Chondrocyte (in vitro differentiated cells): ENCODE measurements around the gene TSPAN2. TPM values are rescaled to one million over a fixed set of nuclear protein-coding genes. Genes with fewer than 3 reads are reported as not detected.
A peak's percentile ranks its signal among the peaks of the same experiment; 100 is the strongest.

Experiments used
- DNase-seq: peaks from one replicate; pipeline ENCODE4 v3.0.0; 2021; ENCODE audit warnings: mixed read lengths, low spot score
- H3K27ac Mint-ChIP-seq: one replicate; pipeline ENCODE4 v1.8.0; 2021; ENCODE audit warnings: mild to moderate bottlenecking, moderate library complexity, mixed read lengths; ENCODE audit not compliant: unreplicated experiment
- H3K27me3 Mint-ChIP-seq: 2 replicates; pipeline ENCODE4 v1.8.0; 2021; ENCODE audit warnings: low read depth, mixed read lengths
- H3K36me3 Mint-ChIP-seq: 2 replicates; pipeline ENCODE4 v1.8.0; 2021; ENCODE audit warnings: low read depth, mixed read lengths
- H3K4me1 Mint-ChIP-seq: 2 replicates; pipeline ENCODE4 v1.8.0; 2021; ENCODE audit warnings: low read depth, mild to moderate bottlenecking, mixed read lengths
- H3K4me3 Mint-ChIP-seq: one replicate; pipeline ENCODE4 v1.8.0; 2021; ENCODE audit warnings: mild to moderate bottlenecking, moderate library complexity, mixed read lengths; ENCODE audit not compliant: unreplicated experiment
- H3K9me3 Mint-ChIP-seq: 2 replicates; pipeline ENCODE4 v1.8.0; 2021; ENCODE audit warnings: low read depth, mixed read lengths
- CTCF ChIP-seq: fragments of 200-600 bp; sonication (generic); IDR thresholded peaks from 2 replicates; pipeline ENCODE4 v1.5.0; 2021; ENCODE audit warnings: antibody characterized with exemption, mild to moderate bottlenecking, moderate library complexity
- total RNA-seq: library from RNA; stranded (reverse); gene quantifications from 3 replicates; pipeline ENCODE4 v1.2.1, GENCODE V29; 2021

TSPAN2 gene
- total RNA-seq, 1 donor from 2014 or later, result 218 TPM

DNA sequence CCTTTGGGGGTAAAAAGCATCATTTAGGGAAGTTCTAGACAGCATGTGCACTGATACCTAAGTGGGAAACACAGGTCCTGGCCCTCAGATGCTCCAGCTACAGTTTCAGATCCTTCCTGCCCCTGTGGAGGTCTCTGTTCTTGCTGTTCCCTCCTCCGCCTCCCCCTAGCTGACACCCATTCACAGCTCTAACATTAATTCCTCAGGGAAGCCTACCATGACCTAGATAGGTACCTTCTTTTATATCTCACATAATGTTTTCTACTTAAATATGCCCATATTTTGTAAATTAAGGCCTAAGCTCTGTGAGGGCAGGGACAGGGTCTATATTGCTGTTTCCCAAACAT lies 11.3 kb downstream of the TSPAN2 start:
- H3K4me1 Mint-ChIP-seq, result peaks cover 98% of the 10 kb centered on the region
- no peak overlapping the region for H3K4me3 Mint-ChIP-seq
- H3K27ac Mint-ChIP-seq, result peak overlapping the region; percentile 80

GRCh38 chr1:115077286-115077983 lies 11.9 kb downstream of the TSPAN2 start:
- Mint-ChIP-seq H3K27ac (peak overlapping the region; percentile 80), H3K9me3 (no peaks in the 10 kb centered on the region), H3K4me3 (no peak overlapping the region), H3K36me3 (peaks cover 8% of the 10 kb centered on the region), H3K4me1 (peaks cover 98% of the 10 kb centered on the region), H3K27me3 (no peaks in the 10 kb centered on the region)
- no peak for DNase-seq
- TF ChIP-seq CTCF, result no peak

More for the DNA sequence above, 11.3 kb downstream of the TSPAN2 start:
- DNase-seq, result no peak
- Mint-ChIP-seq H3K36me3 (peaks cover 10% of the 10 kb centered on the region), H3K9me3 (no peaks in the 10 kb centered on the region), H3K27me3 (no peaks in the 10 kb centered on the region)
- TF ChIP-seq CTCF, result no peak

DNA sequence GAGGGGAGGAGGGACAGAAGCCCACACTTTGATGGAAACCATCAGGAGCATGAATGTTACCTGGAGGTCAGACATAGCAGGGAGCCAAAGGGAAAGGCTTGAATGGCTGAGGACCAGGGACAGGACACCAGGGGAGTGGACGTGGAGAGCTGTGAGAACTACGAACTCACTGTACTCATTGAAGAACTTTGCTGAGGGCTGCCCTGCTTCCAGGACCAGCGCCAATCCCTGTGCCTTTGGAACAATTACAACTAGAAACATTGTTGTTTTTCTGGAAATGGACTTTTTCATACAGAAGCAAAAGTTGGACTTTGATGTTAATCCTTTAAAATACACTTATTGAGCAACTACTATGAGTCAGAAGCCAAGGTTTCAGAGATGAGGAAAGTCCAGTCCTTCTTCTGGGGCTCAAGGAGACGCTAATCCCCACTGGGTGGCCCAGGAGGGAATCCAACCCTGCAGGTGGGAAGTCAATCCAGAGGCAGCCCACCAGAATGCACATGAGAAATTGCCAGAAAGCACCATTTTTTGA lies 12.9 kb downstream of the TSPAN2 start:
- Mint-ChIP-seq H3K27ac (peak overlapping the region; percentile 80), H3K36me3 (peaks cover 10% of the 10 kb centered on the region), H3K9me3 (no peaks in the 10 kb centered on the region)

DNA sequence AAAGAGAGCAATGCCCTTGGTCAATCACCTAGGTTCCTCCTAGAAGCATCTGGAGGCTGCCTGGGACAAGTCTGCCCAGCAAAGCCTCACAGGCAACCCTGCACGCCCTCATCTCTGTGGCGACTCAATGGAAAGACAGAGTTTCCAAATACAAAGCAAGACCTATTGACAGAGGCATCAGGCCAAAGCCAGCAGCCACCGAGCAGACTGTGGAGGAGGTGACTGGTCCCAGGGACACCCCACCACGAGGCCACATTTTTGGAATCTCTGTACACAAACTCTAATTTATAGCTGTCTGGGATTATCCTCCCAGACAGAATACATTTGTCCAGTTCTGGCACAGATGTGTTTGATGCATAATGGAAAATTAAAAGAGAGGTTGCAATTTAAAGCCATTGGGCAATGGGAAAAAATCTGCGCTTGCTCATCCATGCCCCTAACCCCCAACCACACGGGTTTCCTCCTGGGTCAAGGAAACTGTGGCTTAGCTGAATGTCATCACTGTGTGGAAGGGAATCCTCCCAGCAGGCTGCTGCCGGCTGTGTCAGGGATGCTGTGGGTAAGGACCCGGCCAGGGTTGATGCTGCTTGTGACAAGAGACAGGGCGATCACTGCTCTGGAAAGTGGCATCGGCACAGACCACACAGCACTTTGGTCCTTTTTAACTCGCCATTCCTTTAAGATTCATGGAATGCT lies 14.3 kb downstream of the TSPAN2 start:
- Mint-ChIP-seq H3K9me3 (no peaks in the 10 kb centered on the region), H3K27me3 (no peaks in the 10 kb centered on the region), H3K36me3 (peaks cover 15% of the 10 kb centered on the region), H3K27ac (peak overlapping the region; percentile 80), H3K4me3 (no peak overlapping the region), H3K4me1 (peaks cover 99% of the 10 kb centered on the region)
- no peak for DNase-seq
- TF ChIP-seq CTCF, result no peak

More for the DNA sequence above, 12.9 kb downstream of the TSPAN2 start:
- Mint-ChIP-seq H3K4me3 (peak overlapping the region; percentile 7), H3K27me3 (no peaks in the 10 kb centered on the region), H3K4me1 (peaks cover 99% of the 10 kb centered on the region)
- no peak for DNase-seq
- no peak for TF ChIP-seq CTCF

GRCh38 chr1:115073298-115074087 lies 15.8 kb downstream of the TSPAN2 start:
- Mint-ChIP-seq H3K27me3 (no peaks in the 10 kb centered on the region), H3K36me3 (peaks cover 18% of the 10 kb centered on the region), H3K4me1 (peaks cover 100% of the 10 kb centered on the region), H3K4me3 (no peak overlapping the region), H3K9me3 (no peaks in the 10 kb centered on the region), H3K27ac (peak overlapping the region; percentile 80)
- TF ChIP-seq CTCF, result no peak
- DNase-seq, result no peak
